GM10847 (cell line): ENCODE data around the gene KIF26B.

Experiments used
- POLR2A ChIP-seq: IDR thresholded peaks from 2 replicates; pipeline ENCODE4 v1.6.1; 2011; ENCODE audit not compliant: insufficient read length; ENCODE audit errors: extremely low read depth

KIF26B gene

GRCh38 chr1:245571815-245572294, 417.1 kb downstream of the KIF26B start:
- no peak for TF ChIP-seq POLR2A

DNA sequence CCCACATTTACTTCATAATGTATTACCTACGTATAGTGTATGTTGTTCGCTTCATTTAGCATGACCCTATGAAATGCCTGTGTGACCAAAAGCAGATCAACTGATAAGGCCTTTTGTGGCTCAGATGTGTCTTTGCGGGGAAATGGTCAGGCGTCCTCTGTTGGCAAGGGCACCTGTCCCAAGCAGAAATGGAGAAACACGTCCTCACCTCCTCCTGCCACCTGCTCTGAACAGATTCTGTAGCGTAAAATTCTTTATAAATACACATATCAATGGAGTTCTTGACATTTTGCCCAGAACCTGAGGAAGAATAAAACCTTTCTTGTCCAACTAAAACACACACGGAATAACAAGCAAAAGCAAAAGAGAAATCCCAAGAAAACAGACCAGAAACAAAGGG, 417.9 kb downstream of the KIF26B start:
- TF ChIP-seq POLR2A = no peak

DNA sequence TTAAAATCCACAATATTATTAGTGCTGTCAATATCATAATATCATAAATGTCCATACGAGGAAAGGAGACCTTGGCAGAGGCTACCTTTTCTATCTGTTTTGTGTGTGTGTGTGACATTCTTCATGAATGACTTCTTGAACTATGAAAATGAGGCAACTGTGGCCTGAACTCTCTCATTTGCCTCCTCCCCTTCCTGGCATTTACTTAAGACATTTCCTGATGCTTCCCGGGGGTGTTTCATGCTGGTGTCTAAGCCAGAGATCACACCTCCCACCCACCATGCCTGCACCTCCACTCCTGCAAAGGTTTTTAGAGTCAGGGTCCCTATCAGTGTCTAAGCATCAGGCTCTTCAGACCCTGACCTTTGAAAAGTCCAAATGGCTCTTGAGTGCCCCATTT, 420.9 kb downstream of the KIF26B start:
- no peak for TF ChIP-seq POLR2A

DNA sequence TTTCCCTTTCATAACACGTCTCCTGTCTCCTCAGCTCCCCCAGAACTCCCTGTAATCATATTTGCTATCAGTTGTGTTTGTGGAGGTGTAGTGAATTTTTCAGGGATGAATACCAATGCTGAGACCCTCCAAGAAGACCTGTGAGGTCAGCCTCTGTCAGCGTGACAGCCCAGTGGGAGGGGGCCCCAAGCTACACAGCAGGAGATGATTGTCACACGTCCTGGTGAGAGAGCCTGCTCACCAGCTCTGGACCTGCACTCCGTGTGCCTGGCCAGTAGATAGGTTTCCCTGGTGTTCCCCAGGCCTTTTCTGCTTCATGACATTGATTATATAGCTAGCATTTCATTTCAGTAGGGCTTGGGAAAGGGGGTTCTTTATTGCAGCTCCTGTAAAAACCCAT, 421.5 kb downstream of the KIF26B start:
- TF ChIP-seq POLR2A = no peak

- no peak for TF ChIP-seq POLR2A
Measured at GRCh38 chr1:245577191-245578157, 422.7 kb downstream of the KIF26B start.

DNA sequence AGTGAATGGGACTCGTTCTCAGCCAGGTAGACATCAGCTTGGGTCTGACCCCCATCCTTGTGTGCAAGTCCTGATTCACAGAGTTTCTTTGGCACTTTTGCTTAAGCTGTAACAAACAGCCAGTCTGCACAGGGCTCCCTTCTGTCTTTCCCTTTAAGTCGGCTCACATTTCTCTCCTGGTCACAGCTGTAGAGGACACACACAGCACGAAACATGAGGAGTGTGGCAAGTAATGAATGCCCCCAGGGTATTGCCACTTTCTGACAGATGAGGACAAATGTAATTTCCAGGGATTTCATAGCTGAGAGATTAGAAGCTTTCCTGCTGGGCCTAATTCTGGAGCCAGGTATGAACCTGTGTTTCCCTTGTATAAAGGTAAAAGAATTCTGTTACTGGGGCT, 423.5 kb downstream of the KIF26B start:
- no peak for TF ChIP-seq POLR2A

GRCh38 chr1:245578771-245579170, 424.0 kb downstream of the KIF26B start:
- no peak for TF ChIP-seq POLR2A

GRCh38 chr1:245579881-245580280, 425.1 kb downstream of the KIF26B start:
- no peak for TF ChIP-seq POLR2A

DNA sequence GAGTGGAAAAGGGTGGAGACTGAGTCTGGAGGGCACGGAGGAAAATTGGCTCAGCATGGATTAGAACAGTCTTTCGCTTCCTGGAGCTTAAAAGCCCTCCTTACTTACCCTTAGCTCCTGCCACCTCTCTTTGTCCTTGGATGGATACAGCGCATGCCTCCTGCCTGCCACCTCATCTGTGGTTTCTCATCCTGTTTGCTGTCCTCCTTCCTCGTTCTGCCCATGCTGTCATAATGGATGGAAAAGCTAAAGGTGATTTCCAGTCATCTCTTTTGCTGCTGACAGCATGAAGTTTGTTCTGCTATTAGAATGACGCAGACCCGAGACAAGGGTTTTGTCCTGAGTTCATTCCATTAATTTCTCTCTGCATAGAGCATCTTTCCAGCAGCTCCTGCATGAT, 425.9 kb downstream of the KIF26B start:
- no peak for TF ChIP-seq POLR2A

GRCh38 chr1:245582026-245582425, 427.2 kb downstream of the KIF26B start:
- TF ChIP-seq POLR2A = no peak

DNA sequence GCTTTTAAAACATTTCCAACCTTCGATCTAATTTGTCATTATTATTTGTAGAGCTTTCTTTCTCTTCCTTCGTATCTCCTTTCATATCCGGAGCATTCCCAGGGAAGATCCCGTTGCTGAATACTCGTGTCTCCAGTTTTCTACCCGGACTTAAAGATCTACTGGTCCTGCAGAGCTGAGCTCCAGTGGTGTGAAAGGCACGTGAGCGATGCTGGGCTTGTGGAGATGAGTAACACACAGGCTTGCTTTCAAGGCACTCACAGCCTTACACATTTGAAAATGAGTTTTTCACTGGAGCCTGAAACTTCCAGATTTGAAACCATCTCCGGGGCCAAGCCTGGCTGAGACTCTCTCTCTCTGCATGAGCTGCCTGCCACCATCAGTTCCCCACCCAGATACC, 428.3 kb downstream of the KIF26B start:
- no peak for TF ChIP-seq POLR2A

DNA sequence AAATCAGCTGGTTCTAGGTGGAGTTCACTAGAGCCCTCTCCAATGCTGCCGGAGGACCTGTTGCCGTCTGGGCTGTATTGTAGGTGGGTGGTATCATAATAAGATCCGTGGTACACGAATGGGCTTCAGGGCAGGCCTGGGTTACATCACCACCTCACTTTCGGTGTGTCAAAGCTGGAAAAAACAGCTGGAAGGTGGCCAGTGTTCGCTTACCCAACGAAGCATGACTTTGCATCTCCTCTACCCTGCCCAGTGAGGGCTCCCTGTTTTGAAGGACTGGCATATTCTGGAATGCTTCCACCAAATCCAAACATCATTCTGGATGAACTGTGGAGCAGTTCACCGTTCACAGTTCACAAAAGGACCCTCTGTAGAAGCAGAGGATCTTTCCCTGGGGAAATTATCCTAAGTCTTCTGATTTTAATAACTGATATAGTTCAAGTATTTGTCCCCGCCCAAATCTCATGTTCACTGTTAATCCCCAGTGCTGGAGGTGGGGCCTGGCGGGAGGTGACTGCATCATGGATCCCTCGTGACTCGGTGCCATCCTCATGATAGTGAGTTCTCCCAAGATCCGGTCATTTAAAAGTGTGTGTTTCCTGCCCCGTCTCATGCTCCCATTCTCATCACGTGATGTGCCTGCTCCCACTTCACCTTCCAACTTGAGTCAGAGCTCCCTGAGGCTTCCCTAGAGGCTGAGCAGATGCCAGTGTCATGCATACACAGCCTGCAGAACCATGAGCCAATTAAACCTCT, 429.0 kb downstream of the KIF26B start:
- TF ChIP-seq POLR2A = no peak

GRCh38 chr1:245585252-245585959, 430.6 kb downstream of the KIF26B start:
- TF ChIP-seq POLR2A = no peak

DNA sequence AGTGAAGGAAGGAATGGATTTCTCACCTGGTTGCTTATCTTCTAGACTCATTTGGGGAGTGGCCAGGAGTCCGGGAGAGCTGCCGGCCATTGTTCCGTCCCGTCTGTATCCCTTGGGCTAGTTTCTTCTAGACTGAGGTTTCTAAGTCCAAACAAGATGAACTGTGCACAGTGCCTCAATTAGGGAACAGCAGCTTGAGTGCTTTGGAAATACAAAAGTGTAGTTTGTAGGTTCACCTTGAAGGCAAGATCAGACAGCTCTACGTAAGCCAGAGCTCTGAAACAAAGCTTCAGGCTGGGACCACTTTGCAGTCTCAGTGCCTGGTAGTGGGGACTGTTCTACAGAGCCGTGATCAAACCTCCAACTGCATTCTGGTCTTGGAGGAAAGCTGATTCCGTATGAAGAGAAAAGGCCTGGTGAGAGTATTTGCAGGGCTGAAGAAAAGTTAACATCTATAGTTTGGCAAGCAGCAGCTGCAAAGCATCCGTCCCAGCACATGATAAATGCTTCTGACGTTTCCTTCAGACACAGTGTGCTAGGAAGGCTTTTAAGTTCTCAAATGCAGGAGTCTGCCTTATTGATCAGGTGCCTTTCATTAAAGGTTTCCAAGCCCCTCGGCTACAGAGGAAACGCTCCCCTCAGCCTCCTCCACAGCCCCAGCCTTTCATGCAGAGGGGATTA, 432.8 kb downstream of the KIF26B start:
- TF ChIP-seq POLR2A = no peak

- TF ChIP-seq POLR2A = no peak
Measured at GRCh38 chr1:245588116-245588639, 433.4 kb downstream of the KIF26B start.
